ENCODE results near the gene FRY.

GRCh38 chr13:32039528-32039927 is 8.0 kb downstream of the FRY start:
- TF ChIP-seq POLR2AphosphoS5 (IDR thresholded peaks at IDR 0.05; ENCODE audit: low read depth, low read length), result no peak
- TF ChIP-seq, protein P1, sequence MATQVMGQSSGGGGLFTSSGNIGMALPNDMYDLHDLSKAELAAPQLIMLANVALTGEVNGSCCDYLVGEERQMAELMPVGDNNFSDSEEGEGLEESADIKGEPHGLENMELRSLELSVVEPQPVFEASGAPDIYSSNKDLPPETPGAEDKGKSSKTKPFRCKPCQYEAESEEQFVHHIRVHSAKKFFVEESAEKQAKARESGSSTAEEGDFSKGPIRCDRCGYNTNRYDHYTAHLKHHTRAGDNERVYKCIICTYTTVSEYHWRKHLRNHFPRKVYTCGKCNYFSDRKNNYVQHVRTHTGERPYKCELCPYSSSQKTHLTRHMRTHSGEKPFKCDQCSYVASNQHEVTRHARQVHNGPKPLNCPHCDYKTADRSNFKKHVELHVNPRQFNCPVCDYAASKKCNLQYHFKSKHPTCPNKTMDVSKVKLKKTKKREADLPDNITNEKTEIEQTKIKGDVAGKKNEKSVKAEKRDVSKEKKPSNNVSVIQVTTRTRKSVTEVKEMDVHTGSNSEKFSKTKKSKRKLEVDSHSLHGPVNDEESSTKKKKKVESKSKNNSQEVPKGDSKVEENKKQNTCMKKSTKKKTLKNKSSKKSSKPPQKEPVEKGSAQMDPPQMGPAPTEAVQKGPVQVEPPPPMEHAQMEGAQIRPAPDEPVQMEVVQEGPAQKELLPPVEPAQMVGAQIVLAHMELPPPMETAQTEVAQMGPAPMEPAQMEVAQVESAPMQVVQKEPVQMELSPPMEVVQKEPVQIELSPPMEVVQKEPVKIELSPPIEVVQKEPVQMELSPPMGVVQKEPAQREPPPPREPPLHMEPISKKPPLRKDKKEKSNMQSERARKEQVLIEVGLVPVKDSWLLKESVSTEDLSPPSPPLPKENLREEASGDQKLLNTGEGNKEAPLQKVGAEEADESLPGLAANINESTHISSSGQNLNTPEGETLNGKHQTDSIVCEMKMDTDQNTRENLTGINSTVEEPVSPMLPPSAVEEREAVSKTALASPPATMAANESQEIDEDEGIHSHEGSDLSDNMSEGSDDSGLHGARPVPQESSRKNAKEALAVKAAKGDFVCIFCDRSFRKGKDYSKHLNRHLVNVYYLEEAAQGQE (IDR thresholded peaks at IDR 0.05; ENCODE audit: insufficient read depth in 1 of 2, low read depth in 2 of 2, low read length in 2 of 2), result no peak
- no peak for TF ChIP-seq TAF1 (IDR thresholded peaks at IDR 0.05; ENCODE audit: borderline replicate concordance, insufficient read depth, low read length)
- TF ChIP-seq SIN3A (IDR thresholded peaks at IDR 0.05; ENCODE audit: borderline replicate concordance, insufficient read depth, low read length), result no peak
